Measurements from ENCODE around the gene RASA4B. TPM values are rescaled to one million over a fixed set of nuclear protein-coding genes. Genes with fewer than 3 reads are reported as not detected.
A peak's percentile ranks its signal among the peaks of the same experiment; 100 is the strongest.

RASA4B gene
- total RNA-seq, 6 donors from 2014 or later = 4.8 to 31.6 (median 22.3) TPM

GRCh38 chr7:102472126-102473041 lies 45.2 kb downstream of the RASA4B start:
- Histone ChIP-seq H3K27me3 (no peaks in the 10 kb centered on the region), H3K4me1 (peaks cover 0 to 6% (median 0%) of the 10 kb centered on the region in 4 donors), H3K27ac (no peak overlapping the region), H3K9me3 (no peaks in the 10 kb centered on the region), H3K36me3 (peaks cover 13 to 58% (median 35%) of the 10 kb centered on the region in 4 donors), H3K4me3 (no peak overlapping the region)
- DNase-seq (peak in 1 of 2 donors; percentile 72), ATAC-seq (ENCODE audit: low FRiP score in 2 of 2) (no peak)
- TF ChIP-seq POLR2AphosphoS5 (IDR thresholded peaks at IDR 0.05) (no peak), EP300 (IDR thresholded peaks at IDR 0.05) (no peak), POLR2A (IDR thresholded peaks at IDR 0.05) (no peak)
- TF ChIP-seq, protein P1, sequence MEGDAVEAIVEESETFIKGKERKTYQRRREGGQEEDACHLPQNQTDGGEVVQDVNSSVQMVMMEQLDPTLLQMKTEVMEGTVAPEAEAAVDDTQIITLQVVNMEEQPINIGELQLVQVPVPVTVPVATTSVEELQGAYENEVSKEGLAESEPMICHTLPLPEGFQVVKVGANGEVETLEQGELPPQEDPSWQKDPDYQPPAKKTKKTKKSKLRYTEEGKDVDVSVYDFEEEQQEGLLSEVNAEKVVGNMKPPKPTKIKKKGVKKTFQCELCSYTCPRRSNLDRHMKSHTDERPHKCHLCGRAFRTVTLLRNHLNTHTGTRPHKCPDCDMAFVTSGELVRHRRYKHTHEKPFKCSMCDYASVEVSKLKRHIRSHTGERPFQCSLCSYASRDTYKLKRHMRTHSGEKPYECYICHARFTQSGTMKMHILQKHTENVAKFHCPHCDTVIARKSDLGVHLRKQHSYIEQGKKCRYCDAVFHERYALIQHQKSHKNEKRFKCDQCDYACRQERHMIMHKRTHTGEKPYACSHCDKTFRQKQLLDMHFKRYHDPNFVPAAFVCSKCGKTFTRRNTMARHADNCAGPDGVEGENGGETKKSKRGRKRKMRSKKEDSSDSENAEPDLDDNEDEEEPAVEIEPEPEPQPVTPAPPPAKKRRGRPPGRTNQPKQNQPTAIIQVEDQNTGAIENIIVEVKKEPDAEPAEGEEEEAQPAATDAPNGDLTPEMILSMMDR (IDR thresholded peaks at IDR 0.05) = no peak
- 84 to 96% methylated on average over 12 to 24 of the region's 31 CpGs for WGBS, 2 donors

DNA sequence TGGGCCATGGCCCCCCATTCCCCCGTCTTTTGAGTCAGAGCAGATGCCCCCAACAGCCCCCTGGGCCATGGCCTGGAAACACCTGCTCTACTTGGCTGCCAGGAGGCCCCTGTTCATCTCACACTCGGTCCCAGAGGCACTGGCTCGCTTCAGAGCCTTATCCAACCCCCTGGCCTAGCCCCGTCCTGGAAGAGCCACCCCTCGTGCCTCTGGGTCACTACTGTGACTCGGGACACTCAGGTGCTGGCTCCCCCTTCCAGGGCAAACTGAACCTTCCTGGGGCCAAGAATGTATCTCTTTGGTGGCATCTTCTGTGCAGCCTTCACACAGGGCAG lies 45.8 kb downstream of the RASA4B start:
- Histone ChIP-seq H3K36me3 (peaks cover 13 to 58% (median 35%) of the 10 kb centered on the region in 4 donors), H3K9me3 (no peaks in the 10 kb centered on the region), H3K4me1 (peaks cover 0 to 9% (median 0%) of the 10 kb centered on the region in 4 donors), H3K4me3 (no peak overlapping the region), H3K27me3 (no peaks in the 10 kb centered on the region), H3K27ac (no peak overlapping the region)
- TF ChIP-seq POLR2A (IDR thresholded peaks at IDR 0.05) (no peak), POLR2AphosphoS5 (IDR thresholded peaks at IDR 0.05) (no peak), EP300 (IDR thresholded peaks at IDR 0.05) (no peak)
- TF ChIP-seq, protein P1 (IDR thresholded peaks at IDR 0.05) = no peak
- ATAC-seq (ENCODE audit: low FRiP score in 2 of 2) (no peak), DNase-seq (peak in 1 of 2 donors; percentile 29)
- 83 to 89% methylated on average over 1 to 5 of the region's 6 CpGs for WGBS, 2 donors

GRCh38 chr7:102469972-102470825 lies 47.4 kb downstream of the RASA4B start:
- ATAC-seq (ENCODE audit: low FRiP score in 2 of 2) = no peak
- 85 to 88% methylated on average over 16 to 20 of the region's 20 CpGs for WGBS, 2 donors
- peak in 1 of 2 donors; percentile 77 for DNase-seq
- peaks cover 7 to 22% (median 9%) of the 10 kb centered on the region in 4 donors for H3K4me1 ChIP-seq
- H3K9me3 ChIP-seq = no peaks in the 10 kb centered on the region
- no peak for TF ChIP-seq POLR2AphosphoS5 (IDR thresholded peaks at IDR 0.05)
- no peak for TF ChIP-seq EP300 (IDR thresholded peaks at IDR 0.05)
- TF ChIP-seq, protein P1 (IDR thresholded peaks at IDR 0.05) = no peak
- TF ChIP-seq POLR2A (IDR thresholded peaks at IDR 0.05) = no peak
- H3K27me3 ChIP-seq = no peaks in the 10 kb centered on the region
- no peak overlapping the region for H3K4me3 ChIP-seq
- no peak overlapping the region for H3K27ac ChIP-seq
- peaks cover 13 to 58% (median 32%) of the 10 kb centered on the region in 4 donors for H3K36me3 ChIP-seq

DNA sequence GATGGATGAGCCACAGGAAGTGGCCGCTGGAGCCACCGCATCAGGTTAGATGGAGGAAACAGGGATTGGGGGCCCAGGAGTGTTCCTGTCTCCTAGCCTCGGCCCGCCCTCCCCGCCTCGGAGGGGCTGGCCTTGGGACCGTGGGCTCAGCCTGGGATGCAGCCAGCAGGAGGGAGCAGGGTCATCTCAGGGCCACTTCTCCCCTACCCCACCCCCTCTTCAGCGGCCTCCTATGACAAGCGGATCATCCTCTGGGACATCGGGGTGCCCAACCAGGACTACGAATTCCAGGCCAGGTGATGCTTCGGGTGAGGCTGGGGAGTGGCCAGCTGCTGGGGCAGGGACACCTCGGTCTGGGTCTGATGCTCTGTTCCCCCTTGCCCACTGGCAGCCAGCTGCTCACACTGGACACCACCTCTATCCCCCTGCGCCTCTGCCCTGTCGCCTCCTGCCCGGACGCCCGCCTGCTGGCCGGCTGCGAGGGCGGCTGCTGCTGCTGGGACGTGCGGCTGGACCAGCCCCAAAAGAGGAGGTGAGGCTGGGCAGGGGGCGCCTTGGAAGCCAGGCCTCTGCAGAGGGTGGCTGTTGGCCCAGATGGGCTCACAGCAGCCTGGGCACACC lies 48.1 kb downstream of the RASA4B start:
- TF ChIP-seq EP300 (IDR thresholded peaks at IDR 0.05) (no peak), POLR2A (IDR thresholded peaks at IDR 0.05) (no peak), POLR2AphosphoS5 (IDR thresholded peaks at IDR 0.05) (no peak)
- TF ChIP-seq, protein P1 (IDR thresholded peaks at IDR 0.05) = no peak
- H3K27ac ChIP-seq = no peak overlapping the region
- H3K9me3 ChIP-seq = no peaks in the 10 kb centered on the region
- DNase-seq (peak in 1 of 2 donors; percentile 72), ATAC-seq (ENCODE audit: low FRiP score in 2 of 2) (no peak)
- peaks cover 13 to 58% (median 30%) of the 10 kb centered on the region in 4 donors for H3K36me3 ChIP-seq
- no peaks in the 10 kb centered on the region for H3K27me3 ChIP-seq
- no peak overlapping the region for H3K4me3 ChIP-seq
- WGBS, 2 donors = 90% methylated on average over 23 of the region's 24 CpGs; no CpG with 5 or more reads in 1 of the 2 donors
- H3K4me1 ChIP-seq = peaks cover 7 to 23% (median 9%) of the 10 kb centered on the region in 4 donors

Data from upper lobe of left lung (tissue), 6 donors.